ENCODE data around the gene MYH14.

DNA sequence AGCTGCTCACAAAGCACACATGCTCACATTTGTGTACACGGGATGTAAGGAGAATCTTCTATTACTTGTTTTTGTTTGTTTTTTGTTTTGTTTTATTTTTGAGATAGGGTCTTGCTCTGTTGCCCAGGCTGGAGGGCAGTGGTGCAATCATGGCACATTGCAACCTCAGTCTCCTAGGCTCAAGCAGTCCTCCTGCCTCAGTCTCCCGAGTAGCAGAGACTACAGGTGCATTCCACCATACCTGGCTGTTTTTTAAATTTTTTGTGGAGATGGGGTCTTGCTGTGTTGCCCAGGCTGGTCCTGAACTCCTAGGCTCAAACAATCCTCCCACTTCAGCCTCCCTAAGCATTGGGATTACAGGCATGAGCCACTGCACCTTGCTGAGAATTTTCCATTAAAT, 83.9 kb downstream of the MYH14 start:
- TF ChIP-seq POLR2A (IDR thresholded peaks at IDR 0.05), result no peak
- TF ChIP-seq, protein P1, sequence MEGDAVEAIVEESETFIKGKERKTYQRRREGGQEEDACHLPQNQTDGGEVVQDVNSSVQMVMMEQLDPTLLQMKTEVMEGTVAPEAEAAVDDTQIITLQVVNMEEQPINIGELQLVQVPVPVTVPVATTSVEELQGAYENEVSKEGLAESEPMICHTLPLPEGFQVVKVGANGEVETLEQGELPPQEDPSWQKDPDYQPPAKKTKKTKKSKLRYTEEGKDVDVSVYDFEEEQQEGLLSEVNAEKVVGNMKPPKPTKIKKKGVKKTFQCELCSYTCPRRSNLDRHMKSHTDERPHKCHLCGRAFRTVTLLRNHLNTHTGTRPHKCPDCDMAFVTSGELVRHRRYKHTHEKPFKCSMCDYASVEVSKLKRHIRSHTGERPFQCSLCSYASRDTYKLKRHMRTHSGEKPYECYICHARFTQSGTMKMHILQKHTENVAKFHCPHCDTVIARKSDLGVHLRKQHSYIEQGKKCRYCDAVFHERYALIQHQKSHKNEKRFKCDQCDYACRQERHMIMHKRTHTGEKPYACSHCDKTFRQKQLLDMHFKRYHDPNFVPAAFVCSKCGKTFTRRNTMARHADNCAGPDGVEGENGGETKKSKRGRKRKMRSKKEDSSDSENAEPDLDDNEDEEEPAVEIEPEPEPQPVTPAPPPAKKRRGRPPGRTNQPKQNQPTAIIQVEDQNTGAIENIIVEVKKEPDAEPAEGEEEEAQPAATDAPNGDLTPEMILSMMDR (IDR thresholded peaks at IDR 0.05), result no peak
